ENCODE measurements around the gene BSCL2.
"Not testable (repeated sequence)": the region's sequence is repeated elsewhere in the genome, so short reads cannot be mapped to it uniquely, and the experiment has no call there.

DNA sequence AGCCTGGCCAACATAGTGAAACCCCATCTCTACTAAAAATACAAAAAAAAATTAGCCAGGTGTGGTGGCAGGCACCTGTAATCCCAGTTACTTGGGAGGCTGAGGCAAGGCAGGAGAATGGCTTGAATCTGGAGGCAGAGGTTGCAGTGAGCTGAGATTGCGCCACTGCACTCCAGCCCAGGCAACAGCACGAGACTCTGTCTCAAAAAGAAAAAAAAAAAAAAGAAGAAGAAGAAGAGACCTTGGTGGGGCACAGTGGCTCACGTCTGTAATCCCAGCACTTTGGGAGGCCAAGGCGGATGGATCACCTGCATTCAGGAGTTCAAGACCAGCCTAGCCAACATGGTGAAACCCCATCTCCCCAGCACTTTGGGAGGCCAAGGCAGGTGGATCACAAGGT is 3.3 kb downstream of the BSCL2 start:
- not testable (repeated sequence) for TF ChIP-seq POLR2A, TAF1, POLR2AphosphoS5, POU2F2 (IDR thresholded peaks at IDR 0.05; ENCODE audit: low read depth, low read length)
